Measurements from ENCODE around the gene CNTNAP2.

DNA sequence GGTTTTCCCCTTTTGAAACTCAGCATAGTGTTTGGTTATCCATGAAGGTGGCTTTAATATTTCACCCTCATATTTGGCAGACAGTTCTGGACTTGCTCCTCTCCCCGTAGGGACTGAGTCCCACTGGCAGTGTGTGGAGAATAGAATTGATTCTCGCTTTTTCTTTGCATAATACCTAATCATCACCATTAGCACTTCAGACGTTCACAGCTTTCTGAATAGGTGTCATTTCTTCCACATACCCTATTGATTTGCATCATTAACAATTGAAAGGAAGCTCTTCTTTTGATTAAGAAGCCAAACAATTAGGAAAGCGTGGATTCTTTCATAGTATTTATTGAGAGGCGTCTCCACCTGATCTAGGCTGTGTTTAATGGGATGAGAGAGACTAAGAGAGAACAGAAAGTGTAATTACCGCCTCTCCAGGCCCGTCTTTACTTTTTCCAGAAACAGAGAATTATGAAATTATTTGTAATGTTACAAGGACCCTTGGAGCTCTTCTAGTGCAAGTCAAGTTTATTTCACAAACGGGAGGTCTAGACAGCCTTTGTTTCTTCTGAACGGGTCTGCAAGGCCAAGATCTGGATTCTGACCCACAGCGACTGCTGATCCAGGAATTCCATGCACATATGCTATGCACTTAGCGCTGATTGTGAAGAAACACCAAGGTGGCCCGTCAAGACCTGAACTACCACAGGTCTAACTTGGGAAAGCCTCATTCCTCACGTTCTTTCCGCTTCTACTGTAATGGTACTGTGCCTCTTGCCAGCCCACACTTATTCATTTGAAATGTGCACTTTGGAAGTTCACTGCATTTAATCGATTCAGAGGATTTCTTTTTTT is 2224.1 kb downstream of the CNTNAP2 start:
- TF ChIP-seq POLR2A (IDR thresholded peaks at IDR 0.05) = no peak
- TF ChIP-seq, protein P1, sequence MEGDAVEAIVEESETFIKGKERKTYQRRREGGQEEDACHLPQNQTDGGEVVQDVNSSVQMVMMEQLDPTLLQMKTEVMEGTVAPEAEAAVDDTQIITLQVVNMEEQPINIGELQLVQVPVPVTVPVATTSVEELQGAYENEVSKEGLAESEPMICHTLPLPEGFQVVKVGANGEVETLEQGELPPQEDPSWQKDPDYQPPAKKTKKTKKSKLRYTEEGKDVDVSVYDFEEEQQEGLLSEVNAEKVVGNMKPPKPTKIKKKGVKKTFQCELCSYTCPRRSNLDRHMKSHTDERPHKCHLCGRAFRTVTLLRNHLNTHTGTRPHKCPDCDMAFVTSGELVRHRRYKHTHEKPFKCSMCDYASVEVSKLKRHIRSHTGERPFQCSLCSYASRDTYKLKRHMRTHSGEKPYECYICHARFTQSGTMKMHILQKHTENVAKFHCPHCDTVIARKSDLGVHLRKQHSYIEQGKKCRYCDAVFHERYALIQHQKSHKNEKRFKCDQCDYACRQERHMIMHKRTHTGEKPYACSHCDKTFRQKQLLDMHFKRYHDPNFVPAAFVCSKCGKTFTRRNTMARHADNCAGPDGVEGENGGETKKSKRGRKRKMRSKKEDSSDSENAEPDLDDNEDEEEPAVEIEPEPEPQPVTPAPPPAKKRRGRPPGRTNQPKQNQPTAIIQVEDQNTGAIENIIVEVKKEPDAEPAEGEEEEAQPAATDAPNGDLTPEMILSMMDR (IDR thresholded peaks at IDR 0.05) = no peak

Measured in uterus (tissue), 2 donors.